Upper lobe of left lung (tissue), 4 donors: ENCODE results near the gene ASB4.

Source experiments
- CTCF ChIP-seq, 6 experiments: fragments of 450-650 bp in 4 of 6; fragments of 200-600 bp in 2 of 6; sonication (generic) in 2 of 6; IDR thresholded peaks; one replicate each; pipeline ENCODE4 v1.5.1; 2016 to 2019; ENCODE audit warnings: antibody characterized with exemption in 6 of 6
- EP300 ChIP-seq, 4 donors: sonication (generic); formaldehyde crosslinking; IDR thresholded peaks; one replicate each; pipeline ENCODE4 v1.5.1; 2017; ENCODE audit warnings: antibody characterized with exemption in 4 of 4, control low read depth in 2 of 4
- POLR2A ChIP-seq, 4 donors: fragments of 450-650 bp; IDR thresholded peaks; one replicate each; pipeline ENCODE4 v1.5.1; 2016 to 2017; ENCODE audit warnings: antibody characterized with exemption in 4 of 4, mild to moderate bottlenecking in 2 of 4
- POLR2AphosphoS5 ChIP-seq, 2 donors: sonication (generic); formaldehyde crosslinking; IDR thresholded peaks; one replicate each; pipeline ENCODE4 v1.5.1; 2017; ENCODE audit warnings: antibody characterized with exemption in 2 of 2

GRCh38 chr7:95545673-95546072, 59.9 kb downstream of the ASB4 start:
- TF ChIP-seq CTCF (IDR thresholded peaks at IDR 0.05) (no peak), POLR2A (IDR thresholded peaks at IDR 0.05) (no peak), POLR2AphosphoS5 (IDR thresholded peaks at IDR 0.05) (no peak), EP300 (IDR thresholded peaks at IDR 0.05) (no peak)
